AG04450 (cell line): Measurements from ENCODE around the gene KCNN1. TPM values are rescaled to one million over a fixed set of nuclear protein-coding genes. Genes with fewer than 3 reads are reported as not detected.

ENCODE experiments used
- CTCF ChIA-PET: fragments of 300-600, 350-600 bp; formaldehyde crosslinking; extraction: SDS; loops from one replicate; lab custom pipeline; 2022; ENCODE audit warnings: antibody characterized with exemption, inconsistent platforms; lab: Charles Lee
- POLR2A ChIA-PET: fragments of 350-600 bp; formaldehyde crosslinking; extraction: SDS; loops from one replicate; lab custom pipeline; 2021; ENCODE audit warnings: antibody characterized with exemption, inconsistent platforms; lab: Yijun Ruan, JAX
- DNase-seq: peaks from one replicate; pipeline ENCODE4 v3.0.0-alpha.2; 2011; ENCODE audit warnings: low read depth, low spot score
- H3K27ac ChIP-seq: one replicate; pipeline ENCODE4 v1.5.1; 2012; ENCODE audit warnings: low read depth, low read length, control low read depth
- H3K27me3 ChIP-seq: one replicate; pipeline ENCODE4 v1.6.0; 2012; ENCODE audit warnings: low read length; ENCODE audit not compliant: control insufficient read depth, insufficient read depth
- H3K4me3 ChIP-seq: 2 replicates; pipeline ENCODE4 v1.5.1; 2011; ENCODE audit warnings: mild to moderate bottlenecking, low read depth, low read length, control low read depth
- H3K9me3 ChIP-seq: 2 replicates; pipeline ENCODE4 v1.5.1; 2012; ENCODE audit warnings: low read length; ENCODE audit not compliant: control insufficient read depth, insufficient read depth
- CTCF ChIP-seq: IDR thresholded peaks from 2 replicates; pipeline ENCODE4 v1.5.1; 2011; ENCODE audit warnings: low read depth, low read length, control low read depth, inconsistent platforms
- polyA plus RNA-seq: library from polyadenylated mRNA; depleted of rRNA; stranded (reverse); fragments of >200 nt; gene quantifications from 2 replicates; pipeline ENCODE4 v1.2.3, GENCODE V29; 2011

The KCNN1 gene
- polyA plus RNA-seq, 1 experiment = 0.07 TPM

- ChIA-PET CTCF (interaction anchor here (0.9 to 1.6 kb wide), 2 partner anchors 49 to 60 kb away, joined by 3 read pairs; no protein-coding TSS in a partner anchor), POLR2A (no interaction called here)
- DNase-seq = no peak
- H3K27ac ChIP-seq = no peak overlapping the region
- H3K4me3 ChIP-seq = no peak overlapping the region
- H3K9me3 ChIP-seq = peaks cover 2% of the 10 kb centered on the region; the same call in 1 of the 2 replicates
- TF ChIP-seq CTCF = no peak
- no peaks in the 10 kb centered on the region for H3K27me3 ChIP-seq
Measured at GRCh38 chr19:18010149-18010548, 43.2 kb downstream of the KCNN1 start.

- ChIA-PET CTCF (interaction anchor here (1.7 kb wide), 1 partner anchor 100 kb away, joined by 3 read pairs; no protein-coding TSS in a partner anchor), POLR2A (no interaction called here)
- H3K27ac ChIP-seq = no peak overlapping the region
- no peak for TF ChIP-seq CTCF
- DNase-seq = no peak
- H3K4me3 ChIP-seq = no peak overlapping the region
- H3K27me3 ChIP-seq = no peaks in the 10 kb centered on the region
- no peaks in the 10 kb centered on the region; the same call in 1 of the 2 replicates for H3K9me3 ChIP-seq
Measured at GRCh38 chr19:18013210-18014111, 46.6 kb downstream of the KCNN1 start.

DNA sequence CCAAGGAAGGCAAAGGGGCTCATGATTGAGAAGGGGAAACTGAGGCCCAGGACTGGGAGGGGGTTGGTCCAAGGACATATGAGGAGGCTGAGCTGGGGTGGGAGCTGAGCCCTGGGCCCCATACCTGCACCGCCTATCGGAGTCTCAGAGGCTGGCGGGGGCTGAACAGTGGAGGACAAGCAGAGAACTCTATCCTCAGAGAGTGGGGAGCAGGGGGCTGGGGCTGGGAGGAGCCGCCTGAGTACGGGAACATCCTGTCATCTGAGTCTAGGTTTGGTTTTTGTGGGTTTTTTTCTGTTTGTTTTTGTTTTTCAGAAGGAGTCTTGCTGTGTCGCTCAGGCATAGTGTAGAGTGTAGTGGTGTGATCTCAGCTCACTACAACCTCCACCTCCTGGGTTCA lies 47.3 kb downstream of the KCNN1 start:
- ChIA-PET CTCF (interaction anchor here (0.7 to 1.7 kb wide), 3 partner anchors 45 to 518 kb away, joined by 3 read pairs; no protein-coding TSS in a partner anchor), POLR2A (no interaction called here)
- DNase-seq = no peak
- no peak for TF ChIP-seq CTCF
- Histone ChIP-seq H3K27ac (no peak overlapping the region), H3K27me3 (no peaks in the 10 kb centered on the region), H3K9me3 (no peaks in the 10 kb centered on the region; the same call in 1 of the 2 replicates), H3K4me3 (no peak overlapping the region)

GRCh38 chr19:18016209-18016910 lies 49.5 kb downstream of the KCNN1 start:
- TF ChIP-seq CTCF = no peak
- H3K9me3 ChIP-seq = no peaks in the 10 kb centered on the region
- CTCF ChIA-PET = no interaction called here
- POLR2A ChIA-PET = no interaction called here
- no peak overlapping the region for H3K4me3 ChIP-seq
- no peak overlapping the region for H3K27ac ChIP-seq
- no peaks in the 10 kb centered on the region for H3K27me3 ChIP-seq
- no peak for DNase-seq
